Hepatocyte (in vitro differentiated cells): ENCODE results near the gene DHRS3. TPM values are rescaled to one million over a fixed set of nuclear protein-coding genes. Genes with fewer than 3 reads are reported as not detected.

Experiments used
- DNase-seq: peaks from one replicate; pipeline ENCODE4 v3.0.0-alpha.2; 2016; ENCODE audit warnings: low spot score
- H2AFZ ChIP-seq: fragments of 200-600 bp; sonication (generic); 2 replicates; pipeline ENCODE4 v1.6.0; 2016; ENCODE audit warnings: antibody characterized with exemption, mild to moderate bottlenecking
- H3K27ac ChIP-seq: fragments of 200-600 bp; sonication (generic); 2 replicates; pipeline ENCODE4 v1.5.1; 2016; ENCODE audit warnings: mild to moderate bottlenecking
- H3K27me3 ChIP-seq: fragments of 200-600 bp; sonication (generic); 2 replicates; pipeline ENCODE4 v1.6.1; 2016
- H3K36me3 ChIP-seq: fragments of 200-600 bp; sonication (generic); replicated peaks from 2 replicates; pipeline ENCODE4 v1.5.1; 2016; ENCODE audit warnings: low read depth; ENCODE audit not compliant: insufficient read depth
- H3K4me1 ChIP-seq: fragments of 200-600 bp; sonication (generic); 2 replicates; pipeline ENCODE4 v1.5.1; 2016; ENCODE audit warnings: mild to moderate bottlenecking, moderate library complexity; ENCODE audit not compliant: insufficient read depth
- H3K4me2 ChIP-seq: fragments of 200-600 bp; sonication (generic); 2 replicates; pipeline ENCODE4 v1.6.0; 2016
- H3K4me3 ChIP-seq: fragments of 200-600 bp; sonication (generic); 2 replicates; pipeline ENCODE4 v1.5.1; 2016; ENCODE audit warnings: mild to moderate bottlenecking
- H3K79me2 ChIP-seq: fragments of 200-600 bp; sonication (generic); 2 replicates; pipeline ENCODE4 v1.6.0; 2017; ENCODE audit warnings: mild to moderate bottlenecking
- H3K9me2 ChIP-seq: fragments of 200-600 bp; sonication (generic); replicated peaks from 2 replicates; pipeline ENCODE4 v1.6.0; 2017; ENCODE audit warnings: mild to moderate bottlenecking; ENCODE audit not compliant: insufficient read depth
- H3K9me3 ChIP-seq: fragments of 200-600 bp; sonication (generic); 2 replicates; pipeline ENCODE4 v1.5.1; 2016; ENCODE audit warnings: low read depth, mild to moderate bottlenecking
- H4K20me1 ChIP-seq: fragments of 200-600 bp; sonication (generic); 2 replicates; pipeline ENCODE4 v1.6.0; 2016; ENCODE audit warnings: mild to moderate bottlenecking; ENCODE audit not compliant: insufficient read depth, poor library complexity, severe bottlenecking
- EZH2 ChIP-seq: fragments of 200-600 bp; sonication (generic); IDR thresholded peaks from 2 replicates; pipeline ENCODE4 v1.6.1; 2016; ENCODE audit warnings: antibody characterized with exemption, mild to moderate bottlenecking, borderline replicate concordance
- EZH2phosphoT487 ChIP-seq: fragments of 200-600 bp; sonication (generic); IDR thresholded peaks from one replicate; pipeline ENCODE4 v1.6.1; 2018; ENCODE audit warnings: antibody characterized with exemption, mild to moderate bottlenecking, low read depth, moderate library complexity; ENCODE audit not compliant: unreplicated experiment, severe bottlenecking
- WGBS: methylation state at CpG from one replicate; pipeline ENCODE4 v1.1.6; 2016; ENCODE audit warnings: low lambda C conversion rate; ENCODE audit errors: missing lambda C conversion rate; 5-methylcytosine and 5-hydroxymethylcytosine counted together
- polyA plus RNA-seq: library from polyadenylated mRNA; unstranded; fragments of >200 nt; fragmentation: Nextera tagmentation; extraction: Ambion mirVana; gene quantifications from 2 replicates; pipeline ENCODE4 v1.2.1, GENCODE V29; 2016
- total RNA-seq: library from RNA; depleted of rRNA; stranded (reverse); fragments of >200 nt; gene quantifications from 2 replicates; pipeline ENCODE4 v1.2.3, GENCODE V29; 2014
- TF ChIP-seq, protein P1 (sequence below): fragments of 200-600 bp; sonication (generic); IDR thresholded peaks from 2 replicates; pipeline ENCODE4 v1.5.1; 2016; ENCODE audit warnings: antibody characterized with exemption, mild to moderate bottlenecking; ENCODE audit not compliant: poor library complexity

Gene DHRS3
- total and polyA plus RNA-seq, 2 experiments from 2014 or later: 75.9 to 103 TPM

DNA sequence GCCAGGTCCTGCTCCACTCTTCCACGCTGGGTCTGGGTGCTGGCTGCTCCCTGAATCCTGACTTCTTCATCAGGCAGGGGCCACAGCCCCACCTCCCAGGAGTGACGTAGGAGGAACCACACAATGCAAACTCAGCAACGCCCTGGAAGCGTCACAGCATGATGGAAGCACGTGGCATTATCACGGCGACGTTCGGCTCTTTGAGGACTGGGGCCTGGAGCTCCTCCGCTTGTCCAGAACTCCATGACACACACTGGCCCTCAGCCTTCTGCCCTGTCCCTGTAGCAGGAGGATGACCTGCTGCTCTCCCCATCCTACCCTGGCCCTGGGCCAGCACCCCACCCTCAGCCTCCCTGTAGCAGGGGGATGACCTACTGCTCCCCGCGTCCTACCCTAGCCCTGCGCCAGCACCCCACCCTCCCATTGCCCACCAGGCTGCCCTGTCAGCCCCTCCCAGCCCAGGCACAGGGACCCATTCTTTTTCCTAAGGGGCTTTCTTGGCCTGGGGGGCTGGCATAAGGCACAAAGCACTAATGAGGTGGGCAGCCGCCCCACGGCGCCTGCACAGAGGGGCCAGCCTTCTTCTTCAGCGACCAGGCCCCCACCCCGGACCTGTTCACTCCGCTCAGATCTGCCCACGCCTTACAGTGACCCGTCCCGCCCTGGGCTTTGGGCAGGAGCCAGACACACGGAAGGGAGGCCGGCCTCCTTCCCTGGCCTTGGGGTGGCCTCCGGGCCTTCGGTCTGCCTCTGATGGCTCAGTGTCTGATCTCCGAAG is 65.7 kb downstream of the DHRS3 start:
- no peak overlapping the region for H3K4me3 ChIP-seq
- H3K36me3 ChIP-seq: no peaks in the 10 kb centered on the region
- DNase-seq: no peak
- no peak overlapping the region for H3K4me2 ChIP-seq
- 90% methylated on average over 26 of the region's 27 CpGs for WGBS
- H3K9me2 ChIP-seq: no peaks in the 10 kb centered on the region
- no peaks in the 10 kb centered on the region for H3K79me2 ChIP-seq
- no peaks in the 10 kb centered on the region for H3K27me3 ChIP-seq
- TF ChIP-seq, protein P1, sequence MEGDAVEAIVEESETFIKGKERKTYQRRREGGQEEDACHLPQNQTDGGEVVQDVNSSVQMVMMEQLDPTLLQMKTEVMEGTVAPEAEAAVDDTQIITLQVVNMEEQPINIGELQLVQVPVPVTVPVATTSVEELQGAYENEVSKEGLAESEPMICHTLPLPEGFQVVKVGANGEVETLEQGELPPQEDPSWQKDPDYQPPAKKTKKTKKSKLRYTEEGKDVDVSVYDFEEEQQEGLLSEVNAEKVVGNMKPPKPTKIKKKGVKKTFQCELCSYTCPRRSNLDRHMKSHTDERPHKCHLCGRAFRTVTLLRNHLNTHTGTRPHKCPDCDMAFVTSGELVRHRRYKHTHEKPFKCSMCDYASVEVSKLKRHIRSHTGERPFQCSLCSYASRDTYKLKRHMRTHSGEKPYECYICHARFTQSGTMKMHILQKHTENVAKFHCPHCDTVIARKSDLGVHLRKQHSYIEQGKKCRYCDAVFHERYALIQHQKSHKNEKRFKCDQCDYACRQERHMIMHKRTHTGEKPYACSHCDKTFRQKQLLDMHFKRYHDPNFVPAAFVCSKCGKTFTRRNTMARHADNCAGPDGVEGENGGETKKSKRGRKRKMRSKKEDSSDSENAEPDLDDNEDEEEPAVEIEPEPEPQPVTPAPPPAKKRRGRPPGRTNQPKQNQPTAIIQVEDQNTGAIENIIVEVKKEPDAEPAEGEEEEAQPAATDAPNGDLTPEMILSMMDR: no peak
- TF ChIP-seq EZH2 (no peak), EZH2phosphoT487 (no peak)
- H3K4me1 ChIP-seq: peaks cover 21% of the 10 kb centered on the region
- no peaks in the 10 kb centered on the region for H3K9me3 ChIP-seq
- H4K20me1 ChIP-seq: no peaks in the 10 kb centered on the region
- no peak overlapping the region for H3K27ac ChIP-seq
- H2AFZ ChIP-seq: no peak overlapping the region

DNA sequence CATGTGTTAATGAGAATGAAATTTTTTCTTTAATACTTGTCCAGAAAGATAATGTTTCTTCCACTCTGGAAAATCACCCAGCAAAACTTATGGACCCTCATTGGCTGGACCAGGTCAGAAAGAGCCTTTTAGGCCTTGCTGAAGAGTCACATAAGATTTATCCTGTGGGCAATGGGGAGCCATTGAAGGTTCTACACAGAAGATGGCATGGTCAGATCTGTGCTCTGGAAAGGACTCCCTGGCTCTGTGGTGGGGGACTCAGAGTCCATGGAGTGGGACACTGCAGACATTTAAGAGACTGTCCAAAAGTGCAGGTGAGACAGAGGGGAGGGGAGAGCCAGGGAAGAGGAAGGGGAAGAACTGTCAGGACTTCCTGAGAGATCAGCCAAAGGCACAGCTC is 66.4 kb downstream of the DHRS3 start:
- no peak for DNase-seq
- H3K9me2 ChIP-seq: no peaks in the 10 kb centered on the region
- no peak for TF ChIP-seq EZH2phosphoT487
- TF ChIP-seq, protein P1: no peak
- no peak overlapping the region for H3K27ac ChIP-seq
- no peaks in the 10 kb centered on the region for H3K79me2 ChIP-seq
- no peaks in the 10 kb centered on the region for H3K36me3 ChIP-seq
- no peak overlapping the region for H3K4me2 ChIP-seq
- H2AFZ ChIP-seq: no peak overlapping the region
- H4K20me1 ChIP-seq: no peaks in the 10 kb centered on the region
- peaks cover 18% of the 10 kb centered on the region for H3K4me1 ChIP-seq
- H3K9me3 ChIP-seq: no peaks in the 10 kb centered on the region
- H3K27me3 ChIP-seq: no peaks in the 10 kb centered on the region
- no peak overlapping the region for H3K4me3 ChIP-seq

DNA sequence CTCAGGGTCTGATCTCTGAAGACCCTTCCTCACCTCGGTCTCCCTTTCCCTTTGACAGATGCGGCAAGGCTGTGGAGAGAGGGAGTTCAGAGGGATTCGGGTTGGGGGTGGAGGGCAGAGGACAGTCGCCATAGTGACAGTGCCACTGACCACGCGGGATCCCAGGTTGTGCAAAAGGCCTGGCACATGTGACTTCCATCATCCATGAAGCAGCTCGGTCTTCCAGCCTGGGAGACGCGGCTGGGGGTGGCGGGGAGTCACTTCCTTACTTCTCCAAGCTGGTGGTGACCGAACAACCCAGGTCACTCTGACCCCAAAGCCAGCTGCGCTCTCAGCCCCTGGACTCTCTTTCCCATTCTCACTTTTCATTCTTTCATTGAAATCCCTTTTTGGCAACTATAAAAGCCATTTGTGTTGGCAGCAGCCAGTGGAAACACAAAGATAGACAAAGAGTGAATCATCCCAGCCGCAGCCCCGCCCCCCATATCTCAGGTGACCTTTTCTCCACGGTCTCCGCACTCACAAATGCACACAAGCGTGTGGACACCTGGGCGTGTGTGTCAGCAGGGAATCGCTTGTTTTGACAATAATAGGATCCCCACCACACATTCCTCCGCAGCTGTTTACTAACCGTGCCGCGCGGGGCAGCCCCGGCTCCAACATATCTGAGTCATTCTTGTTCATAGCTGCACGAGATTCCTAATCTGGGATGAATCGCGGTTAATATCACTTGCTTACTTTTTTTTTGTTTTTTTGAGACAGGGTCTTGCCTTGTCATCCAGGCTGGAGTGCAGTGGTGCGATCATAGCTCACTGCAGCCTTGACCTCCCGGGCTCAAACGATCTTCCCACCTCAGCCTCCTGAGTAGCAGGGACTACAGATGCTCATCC is 68.3 kb downstream of the DHRS3 start:
- Histone ChIP-seq H3K27ac (peak overlapping the region; percentile 77), H3K4me3 (no peak overlapping the region), H2AFZ (no peak overlapping the region), H3K79me2 (no peaks in the 10 kb centered on the region), H4K20me1 (no peaks in the 10 kb centered on the region), H3K9me2 (no peaks in the 10 kb centered on the region), H3K4me1 (peaks cover 13% of the 10 kb centered on the region), H3K36me3 (no peaks in the 10 kb centered on the region), H3K27me3 (no peaks in the 10 kb centered on the region), H3K4me2 (peak overlapping the region; percentile 43), H3K9me3 (no peaks in the 10 kb centered on the region)
- TF ChIP-seq, protein P1: no peak
- no peak for TF ChIP-seq EZH2phosphoT487
- TF ChIP-seq EZH2: no peak
- peak; percentile 86 for DNase-seq
- 62% methylated on average over 31 of the region's 31 CpGs for WGBS
